ENCODE data around the gene ALG12. TPM values are rescaled to one million over a fixed set of nuclear protein-coding genes. Genes with fewer than 3 reads are reported as not detected.

The ALG12 gene
- total RNA-seq, 1 donor from 2014 or later: 26.2 TPM

DNA sequence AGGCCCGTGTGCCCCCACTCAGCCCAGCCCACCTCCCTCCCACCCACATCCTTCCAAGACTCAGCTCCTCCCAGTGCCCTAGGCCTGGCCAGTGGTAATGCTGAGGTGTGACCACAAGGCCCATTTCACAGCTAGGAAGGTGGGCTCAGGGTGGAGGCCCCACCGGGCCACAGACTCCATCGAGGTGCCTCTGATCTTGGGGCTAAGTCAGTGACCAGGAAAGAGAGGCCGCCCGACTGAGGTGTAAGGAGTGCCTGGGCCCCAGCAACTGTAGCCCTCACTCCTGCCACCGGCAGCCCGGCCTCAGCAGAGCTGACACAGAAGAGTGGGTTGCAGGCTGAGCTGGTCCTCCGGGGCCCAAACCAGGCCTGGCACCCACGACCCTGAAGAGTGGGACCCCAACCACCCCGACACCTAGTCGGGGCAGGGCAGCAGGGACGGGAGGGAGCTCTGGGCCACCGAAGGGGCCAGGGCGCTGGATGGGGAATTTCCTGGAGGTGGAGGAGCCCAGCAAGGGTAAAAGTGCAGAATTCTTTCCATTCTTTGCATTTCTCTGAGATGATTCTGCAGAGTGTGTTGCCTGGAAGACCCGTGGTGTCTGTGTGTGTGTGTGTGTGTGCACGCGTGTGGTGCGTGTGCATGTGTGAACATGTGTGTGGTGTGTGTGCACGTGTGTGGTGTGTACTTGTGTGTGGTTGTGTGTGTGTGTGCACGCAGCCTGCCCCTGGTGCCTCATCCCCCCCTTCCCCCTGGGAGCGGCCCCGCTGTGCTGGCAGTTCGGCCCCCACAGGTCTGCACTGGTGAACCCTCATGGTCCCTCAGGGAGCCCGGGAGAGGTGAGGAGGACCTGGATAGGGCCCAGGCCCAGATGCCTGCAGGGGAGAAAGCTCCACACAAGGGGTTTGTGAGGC lies 34.0 kb upstream of the ALG12 start:
- FAIRE-seq: no peak
- Mint-ChIP-seq H3K27me3 (ENCODE audit: low read depth, unreplicated experiment) (peaks cover 2% of the 10 kb centered on the region), H3K27ac (ENCODE audit: unreplicated experiment) (peak overlapping the region; percentile 78), H3K9me3 (ENCODE audit: unreplicated experiment) (no peaks in the 10 kb centered on the region), H3K36me3 (ENCODE audit: low read depth, unreplicated experiment) (no peaks in the 10 kb centered on the region), H3K4me1 (ENCODE audit: low read depth, unreplicated experiment) (peaks cover 4% of the 10 kb centered on the region), H3K4me3 (ENCODE audit: unreplicated experiment) (no peak overlapping the region)
- Histone ChIP-seq H3K79me2 (ENCODE audit: insufficient read depth, low read length) (no peaks in the 10 kb centered on the region), H3K9ac (ENCODE audit: low read length) (peak overlapping the region; percentile 55), H3K4me3 (ENCODE audit: insufficient read depth, low read depth, low read length) (no peak overlapping the region), H2AFZ (ENCODE audit: low read depth, low read length) (peak overlapping the region; percentile 2), H3K27ac (ENCODE audit: low read depth, low read length) (peak overlapping the region; percentile 57), H3K9me3 (ENCODE audit: insufficient read depth, low read depth, low read length) (no peaks in the 10 kb centered on the region), H3K4me1 (ENCODE audit: insufficient read depth, low read length) (peaks cover 12% of the 10 kb centered on the region), H4K20me1 (ENCODE audit: insufficient read depth, low read length) (no peaks in the 10 kb centered on the region), H3K27me3 (ENCODE audit: insufficient read depth, low read length) (no peaks in the 10 kb centered on the region), H3K4me2 (ENCODE audit: low read length) (peak overlapping the region; percentile 70), H3K36me3 (ENCODE audit: insufficient read depth, low read length) (no peaks in the 10 kb centered on the region)
- TF ChIP-seq EZH2 (IDR thresholded peaks at IDR 0.05; ENCODE audit: insufficient read depth, low read length): no peak
- TF ChIP-seq, protein P1, sequence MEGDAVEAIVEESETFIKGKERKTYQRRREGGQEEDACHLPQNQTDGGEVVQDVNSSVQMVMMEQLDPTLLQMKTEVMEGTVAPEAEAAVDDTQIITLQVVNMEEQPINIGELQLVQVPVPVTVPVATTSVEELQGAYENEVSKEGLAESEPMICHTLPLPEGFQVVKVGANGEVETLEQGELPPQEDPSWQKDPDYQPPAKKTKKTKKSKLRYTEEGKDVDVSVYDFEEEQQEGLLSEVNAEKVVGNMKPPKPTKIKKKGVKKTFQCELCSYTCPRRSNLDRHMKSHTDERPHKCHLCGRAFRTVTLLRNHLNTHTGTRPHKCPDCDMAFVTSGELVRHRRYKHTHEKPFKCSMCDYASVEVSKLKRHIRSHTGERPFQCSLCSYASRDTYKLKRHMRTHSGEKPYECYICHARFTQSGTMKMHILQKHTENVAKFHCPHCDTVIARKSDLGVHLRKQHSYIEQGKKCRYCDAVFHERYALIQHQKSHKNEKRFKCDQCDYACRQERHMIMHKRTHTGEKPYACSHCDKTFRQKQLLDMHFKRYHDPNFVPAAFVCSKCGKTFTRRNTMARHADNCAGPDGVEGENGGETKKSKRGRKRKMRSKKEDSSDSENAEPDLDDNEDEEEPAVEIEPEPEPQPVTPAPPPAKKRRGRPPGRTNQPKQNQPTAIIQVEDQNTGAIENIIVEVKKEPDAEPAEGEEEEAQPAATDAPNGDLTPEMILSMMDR (IDR thresholded peaks at IDR 0.05; ENCODE audit: insufficient read depth, low read depth, low read length): no peak
- peak; percentile 84 for DNase-seq (ENCODE audit: low read depth)

- no peak overlapping the region for H3K4me2 ChIP-seq (ENCODE audit: low read length)
- Mint-ChIP-seq H3K27ac (ENCODE audit: unreplicated experiment) (peak overlapping the region; percentile 78), H3K9me3 (ENCODE audit: unreplicated experiment) (no peaks in the 10 kb centered on the region), H3K4me1 (ENCODE audit: low read depth, unreplicated experiment) (peaks cover 6% of the 10 kb centered on the region), H3K27me3 (ENCODE audit: low read depth, unreplicated experiment) (peaks cover 4% of the 10 kb centered on the region), H3K4me3 (ENCODE audit: unreplicated experiment) (no peak overlapping the region), H3K36me3 (ENCODE audit: low read depth, unreplicated experiment) (no peaks in the 10 kb centered on the region)
- no peak overlapping the region for H3K4me3 ChIP-seq (ENCODE audit: insufficient read depth, low read depth, low read length)
- FAIRE-seq: no peak
- H3K27ac ChIP-seq (ENCODE audit: low read depth, low read length): peak overlapping the region; percentile 57
- H3K9me3 ChIP-seq (ENCODE audit: insufficient read depth, low read depth, low read length): no peaks in the 10 kb centered on the region
- no peaks in the 10 kb centered on the region for H4K20me1 ChIP-seq (ENCODE audit: insufficient read depth, low read length)
- peak overlapping the region; percentile 55 for H3K9ac ChIP-seq (ENCODE audit: low read length)
- peak overlapping the region; percentile 2 for H2AFZ ChIP-seq (ENCODE audit: low read depth, low read length)
- H3K36me3 ChIP-seq (ENCODE audit: insufficient read depth, low read length): no peaks in the 10 kb centered on the region
- TF ChIP-seq, protein P1 (IDR thresholded peaks at IDR 0.05; ENCODE audit: insufficient read depth, low read depth, low read length): no peak
- no peak for TF ChIP-seq EZH2 (IDR thresholded peaks at IDR 0.05; ENCODE audit: insufficient read depth, low read length)
- no peak for DNase-seq (ENCODE audit: low read depth)
- H3K79me2 ChIP-seq (ENCODE audit: insufficient read depth, low read length): no peaks in the 10 kb centered on the region
- H3K27me3 ChIP-seq (ENCODE audit: insufficient read depth, low read length): no peaks in the 10 kb centered on the region
- H3K4me1 ChIP-seq (ENCODE audit: insufficient read depth, low read length): peaks cover 12% of the 10 kb centered on the region
Observed at GRCh38 chr22:49951678-49951985, 33.4 kb upstream of the ALG12 start.
